HCT116 (cell line): ENCODE data around the gene PRAMEF12.

Source experiments
- ATF3 ChIP-seq: IDR thresholded peaks from 2 replicates; pipeline ENCODE4 v1.6.1; 2012
- EGR1 ChIP-seq: IDR thresholded peaks from 2 replicates; pipeline ENCODE4 v1.6.1; 2012; ENCODE audit warnings: low read depth
- EZH2 ChIP-seq: fragments of 200-600 bp; sonication (generic); IDR thresholded peaks from 2 replicates; pipeline ENCODE4 v1.6.1; 2017; ENCODE audit warnings: antibody characterized with exemption, mixed run types
- EZH2phosphoT487 ChIP-seq: fragments of 200-600 bp; IDR thresholded peaks from 2 replicates; pipeline ENCODE4 v1.6.1; 2018; ENCODE audit warnings: antibody characterized with exemption, borderline replicate concordance
- FOSL1 ChIP-seq: IDR thresholded peaks from 2 replicates; pipeline ENCODE4 v1.6.1; 2012; ENCODE audit warnings: low read depth
- JUND ChIP-seq: IDR thresholded peaks from 2 replicates; pipeline ENCODE4 v1.6.1; 2012
- POLR2A ChIP-seq: IDR thresholded peaks from 2 replicates; pipeline ENCODE4 v1.7.0; 2011; ENCODE audit warnings: borderline replicate concordance; ENCODE audit not compliant: insufficient read depth, insufficient read length; ENCODE audit errors: extremely low read depth
- POLR2AphosphoS5 ChIP-seq: IDR thresholded peaks from 2 replicates; pipeline ENCODE4 v1.6.1; 2011; ENCODE audit warnings: mild to moderate bottlenecking, low read depth, low read length, moderate library complexity
- RAD21 ChIP-seq: IDR thresholded peaks from 2 replicates; pipeline ENCODE4 v1.6.1; 2012; ENCODE audit warnings: low read depth, mild to moderate bottlenecking
- SIN3A ChIP-seq: IDR thresholded peaks from 2 replicates; pipeline ENCODE4 v1.6.1; 2012; ENCODE audit warnings: low read depth
- SP1 ChIP-seq: IDR thresholded peaks from 2 replicates; pipeline ENCODE4 v1.6.1; 2012; ENCODE audit warnings: low read depth
- TCF7L2 ChIP-seq: IDR thresholded peaks from 2 replicates; pipeline ENCODE4 v1.7.0; 2011; ENCODE audit warnings: borderline replicate concordance, inconsistent platforms; ENCODE audit not compliant: insufficient read depth, insufficient read length; ENCODE audit errors: extremely low read depth
- TF ChIP-seq, protein P1 (sequence below), 3 experiments: fragments of 200-600 bp in 1 of 3; sonication (generic) in 1 of 3; IDR thresholded peaks in 2 of 3; conservative IDR thresholded peaks in 1 of 3; 2 replicates each; pipeline ENCODE4 v1.5.1; 2012 to 2017; ENCODE audit warnings: low read depth in 2 of 3, low read length in 2 of 3, antibody characterized with exemption in 1 of 3, borderline replicate concordance in 1 of 3, control low read depth in 1 of 3, mild to moderate bottlenecking in 1 of 3, mixed read lengths in 1 of 3, mixed run types in 1 of 3, moderate library complexity in 1 of 3; ENCODE audit not compliant: insufficient read depth in 1 of 3
- TF ChIP-seq, protein P2 (sequence below): IDR thresholded peaks from 2 replicates; pipeline ENCODE4 v1.6.1; 2012; ENCODE audit warnings: low read depth

GRCh38 chr1:12778907-12779306 lies 5.4 kb downstream of the PRAMEF12 start:
- TF ChIP-seq EZH2phosphoT487: no peak
- TF ChIP-seq, protein P1, sequence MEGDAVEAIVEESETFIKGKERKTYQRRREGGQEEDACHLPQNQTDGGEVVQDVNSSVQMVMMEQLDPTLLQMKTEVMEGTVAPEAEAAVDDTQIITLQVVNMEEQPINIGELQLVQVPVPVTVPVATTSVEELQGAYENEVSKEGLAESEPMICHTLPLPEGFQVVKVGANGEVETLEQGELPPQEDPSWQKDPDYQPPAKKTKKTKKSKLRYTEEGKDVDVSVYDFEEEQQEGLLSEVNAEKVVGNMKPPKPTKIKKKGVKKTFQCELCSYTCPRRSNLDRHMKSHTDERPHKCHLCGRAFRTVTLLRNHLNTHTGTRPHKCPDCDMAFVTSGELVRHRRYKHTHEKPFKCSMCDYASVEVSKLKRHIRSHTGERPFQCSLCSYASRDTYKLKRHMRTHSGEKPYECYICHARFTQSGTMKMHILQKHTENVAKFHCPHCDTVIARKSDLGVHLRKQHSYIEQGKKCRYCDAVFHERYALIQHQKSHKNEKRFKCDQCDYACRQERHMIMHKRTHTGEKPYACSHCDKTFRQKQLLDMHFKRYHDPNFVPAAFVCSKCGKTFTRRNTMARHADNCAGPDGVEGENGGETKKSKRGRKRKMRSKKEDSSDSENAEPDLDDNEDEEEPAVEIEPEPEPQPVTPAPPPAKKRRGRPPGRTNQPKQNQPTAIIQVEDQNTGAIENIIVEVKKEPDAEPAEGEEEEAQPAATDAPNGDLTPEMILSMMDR (IDR thresholded peaks at IDR 0.05 in 2 of 3, conservative IDR thresholded peaks at IDR 0.05 in 1 of 3; ENCODE audit: borderline replicate concordance in 1 of 3, insufficient read depth in 1 of 3, low read depth in 2 of 3, low read length in 2 of 3): no peak
- no peak for TF ChIP-seq POLR2AphosphoS5
- no peak for TF ChIP-seq JUND
- TF ChIP-seq RAD21: no peak
- TF ChIP-seq FOSL1: no peak
- TF ChIP-seq TCF7L2: no peak
- no peak for TF ChIP-seq EGR1
- no peak for TF ChIP-seq POLR2A
- TF ChIP-seq, protein P2, sequence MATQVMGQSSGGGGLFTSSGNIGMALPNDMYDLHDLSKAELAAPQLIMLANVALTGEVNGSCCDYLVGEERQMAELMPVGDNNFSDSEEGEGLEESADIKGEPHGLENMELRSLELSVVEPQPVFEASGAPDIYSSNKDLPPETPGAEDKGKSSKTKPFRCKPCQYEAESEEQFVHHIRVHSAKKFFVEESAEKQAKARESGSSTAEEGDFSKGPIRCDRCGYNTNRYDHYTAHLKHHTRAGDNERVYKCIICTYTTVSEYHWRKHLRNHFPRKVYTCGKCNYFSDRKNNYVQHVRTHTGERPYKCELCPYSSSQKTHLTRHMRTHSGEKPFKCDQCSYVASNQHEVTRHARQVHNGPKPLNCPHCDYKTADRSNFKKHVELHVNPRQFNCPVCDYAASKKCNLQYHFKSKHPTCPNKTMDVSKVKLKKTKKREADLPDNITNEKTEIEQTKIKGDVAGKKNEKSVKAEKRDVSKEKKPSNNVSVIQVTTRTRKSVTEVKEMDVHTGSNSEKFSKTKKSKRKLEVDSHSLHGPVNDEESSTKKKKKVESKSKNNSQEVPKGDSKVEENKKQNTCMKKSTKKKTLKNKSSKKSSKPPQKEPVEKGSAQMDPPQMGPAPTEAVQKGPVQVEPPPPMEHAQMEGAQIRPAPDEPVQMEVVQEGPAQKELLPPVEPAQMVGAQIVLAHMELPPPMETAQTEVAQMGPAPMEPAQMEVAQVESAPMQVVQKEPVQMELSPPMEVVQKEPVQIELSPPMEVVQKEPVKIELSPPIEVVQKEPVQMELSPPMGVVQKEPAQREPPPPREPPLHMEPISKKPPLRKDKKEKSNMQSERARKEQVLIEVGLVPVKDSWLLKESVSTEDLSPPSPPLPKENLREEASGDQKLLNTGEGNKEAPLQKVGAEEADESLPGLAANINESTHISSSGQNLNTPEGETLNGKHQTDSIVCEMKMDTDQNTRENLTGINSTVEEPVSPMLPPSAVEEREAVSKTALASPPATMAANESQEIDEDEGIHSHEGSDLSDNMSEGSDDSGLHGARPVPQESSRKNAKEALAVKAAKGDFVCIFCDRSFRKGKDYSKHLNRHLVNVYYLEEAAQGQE: no peak
- no peak for TF ChIP-seq EZH2
- no peak for TF ChIP-seq ATF3
- no peak for TF ChIP-seq SIN3A
- TF ChIP-seq SP1: no peak
